NCI-H1694 (cell line): ENCODE data around the gene F7.
"Not testable (repeated sequence)": the region's sequence is repeated elsewhere in the genome, so short reads cannot be mapped to it uniquely, and the experiment has no call there.

Experiments used
- DNase-seq: peaks from one replicate; lab custom pipeline; 2025; lab: John Stamatoyannopoulos, UW

Gene F7

GRCh38 chr13:113072376-113072775 lies 33.2 kb upstream of the F7 start:
- DNase-seq: no peak

GRCh38 chr13:113073942-113074341 lies 31.6 kb upstream of the F7 start:
- DNase-seq: no peak

GRCh38 chr13:113074401-113074800 lies 31.2 kb upstream of the F7 start:
- no peak for DNase-seq

DNA sequence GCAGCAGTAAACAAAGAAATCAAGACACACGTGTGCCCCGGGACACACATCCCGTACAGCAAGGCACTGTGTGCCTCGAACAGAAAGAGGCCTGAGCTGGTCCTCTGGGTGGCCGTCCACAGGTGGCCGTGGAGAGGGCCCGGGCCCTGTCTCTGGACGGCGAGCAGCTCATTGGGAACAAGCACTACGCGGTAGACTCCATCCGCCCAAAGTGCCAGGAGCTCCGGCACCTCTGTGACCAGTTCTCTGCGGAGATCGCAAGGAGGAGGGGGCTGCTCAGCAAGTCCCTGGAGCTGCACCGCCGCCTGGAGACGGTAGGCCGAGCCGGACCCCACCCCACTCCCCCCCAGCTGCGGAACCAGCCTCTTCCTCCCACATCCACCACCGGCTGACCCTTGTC lies 30.7 kb upstream of the F7 start:
- DNase-seq: no peak

- no peak for DNase-seq
These were observed 29.9 kb upstream of the F7 start for GRCh38 chr13:113075711-113076110.

DNA sequence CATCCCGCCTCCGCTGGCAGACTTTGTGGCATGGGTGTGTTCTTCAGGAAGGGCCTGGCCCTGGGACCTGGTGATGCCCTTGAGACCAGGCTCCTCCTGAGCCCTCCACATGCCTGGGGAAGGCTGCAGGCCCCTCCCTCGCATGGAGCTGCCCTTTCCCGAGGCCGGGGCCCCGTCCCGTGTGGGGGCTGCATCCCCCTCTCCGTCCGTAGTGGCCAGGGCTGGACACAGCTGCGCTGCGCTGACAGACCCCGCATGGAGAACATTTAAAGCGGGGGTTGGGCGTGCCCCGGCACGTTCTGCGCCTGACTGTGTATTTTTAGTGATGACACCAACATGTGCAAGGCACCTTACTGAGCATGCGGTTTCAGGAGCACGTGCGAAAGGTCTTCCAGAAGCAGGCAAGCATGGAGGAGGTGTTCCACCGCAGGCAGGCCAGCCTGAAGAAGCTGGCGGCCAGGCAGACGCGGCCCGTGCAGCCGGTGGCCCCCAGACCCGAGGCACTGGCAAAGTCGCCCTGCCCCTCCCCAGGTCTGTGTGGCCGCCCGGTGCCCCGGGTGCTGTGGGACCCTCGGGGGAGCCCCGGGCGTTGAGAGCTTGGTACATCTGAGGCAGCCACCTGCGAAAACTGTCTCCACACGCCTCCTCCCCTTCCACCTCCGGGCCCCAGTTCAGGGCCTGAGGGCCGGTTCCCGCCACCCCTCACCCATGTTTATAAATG lies 28.8 kb upstream of the F7 start:
- no peak for DNase-seq

DNA sequence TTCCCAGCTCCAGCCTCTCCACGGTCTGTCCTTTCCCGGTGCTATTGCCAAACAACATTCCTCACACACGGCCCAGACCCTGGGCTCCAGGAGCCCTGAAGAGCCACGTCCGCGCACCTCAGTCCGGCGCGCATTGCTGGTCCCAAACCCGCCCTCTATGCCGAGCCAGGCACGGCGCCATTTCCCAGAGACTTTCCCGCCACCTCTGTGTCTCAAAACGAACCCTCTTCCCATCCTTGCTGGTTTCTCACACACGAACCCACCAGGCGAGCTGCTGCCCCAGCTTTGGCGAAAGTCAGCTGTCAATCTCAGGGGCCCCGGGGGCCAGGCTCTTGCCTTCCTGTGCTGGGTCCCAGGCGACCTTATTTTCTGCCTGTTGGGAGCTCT lies 28.0 kb upstream of the F7 start:
- no peak for DNase-seq

DNA sequence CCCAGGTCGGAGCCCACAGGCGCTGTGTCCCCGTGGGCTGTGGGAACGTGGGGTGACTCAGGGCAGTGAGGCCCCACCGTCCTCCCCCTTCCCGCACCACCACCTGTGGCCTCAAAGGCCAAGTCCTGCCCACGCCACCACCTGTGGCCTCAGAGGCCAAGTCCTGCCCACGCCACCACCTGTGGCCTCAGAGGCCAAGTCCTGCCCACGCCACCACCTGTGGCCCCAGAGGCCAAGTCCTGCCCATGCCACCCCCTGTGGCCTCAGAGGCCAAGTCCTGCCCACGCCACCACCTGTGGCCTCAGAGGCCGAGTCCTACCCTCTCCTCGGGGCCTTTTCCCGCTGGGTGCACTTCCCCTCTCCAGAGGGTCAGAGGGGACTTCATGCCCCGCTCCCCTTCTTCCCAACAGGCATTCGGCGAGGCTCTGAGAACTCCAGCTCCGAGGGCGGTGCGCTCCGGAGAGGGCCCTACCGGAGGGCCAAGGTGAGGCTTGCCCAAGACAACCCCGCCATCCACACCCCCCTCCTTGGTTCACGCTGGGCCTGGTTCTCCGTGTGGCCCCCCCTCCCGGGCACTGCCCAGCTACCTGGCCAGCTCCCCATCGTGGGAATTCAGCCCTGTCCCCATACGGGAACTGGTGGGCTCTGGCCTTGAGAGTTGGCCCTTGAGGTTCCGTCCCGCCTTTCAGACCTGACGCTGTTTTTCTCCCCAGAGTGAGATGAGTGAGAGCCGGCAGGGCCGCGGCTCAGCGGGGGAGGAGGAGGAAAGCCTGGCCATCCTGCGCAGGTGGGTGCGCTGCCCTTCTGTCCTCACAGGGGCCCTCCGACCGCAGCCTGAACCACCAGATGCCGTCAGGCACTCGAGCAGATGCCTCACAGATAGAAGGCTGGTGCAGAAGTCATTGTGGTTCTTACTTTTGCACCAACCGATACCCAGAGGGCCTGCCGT lies 27.4 kb upstream of the F7 start:
- no peak for DNase-seq

DNA sequence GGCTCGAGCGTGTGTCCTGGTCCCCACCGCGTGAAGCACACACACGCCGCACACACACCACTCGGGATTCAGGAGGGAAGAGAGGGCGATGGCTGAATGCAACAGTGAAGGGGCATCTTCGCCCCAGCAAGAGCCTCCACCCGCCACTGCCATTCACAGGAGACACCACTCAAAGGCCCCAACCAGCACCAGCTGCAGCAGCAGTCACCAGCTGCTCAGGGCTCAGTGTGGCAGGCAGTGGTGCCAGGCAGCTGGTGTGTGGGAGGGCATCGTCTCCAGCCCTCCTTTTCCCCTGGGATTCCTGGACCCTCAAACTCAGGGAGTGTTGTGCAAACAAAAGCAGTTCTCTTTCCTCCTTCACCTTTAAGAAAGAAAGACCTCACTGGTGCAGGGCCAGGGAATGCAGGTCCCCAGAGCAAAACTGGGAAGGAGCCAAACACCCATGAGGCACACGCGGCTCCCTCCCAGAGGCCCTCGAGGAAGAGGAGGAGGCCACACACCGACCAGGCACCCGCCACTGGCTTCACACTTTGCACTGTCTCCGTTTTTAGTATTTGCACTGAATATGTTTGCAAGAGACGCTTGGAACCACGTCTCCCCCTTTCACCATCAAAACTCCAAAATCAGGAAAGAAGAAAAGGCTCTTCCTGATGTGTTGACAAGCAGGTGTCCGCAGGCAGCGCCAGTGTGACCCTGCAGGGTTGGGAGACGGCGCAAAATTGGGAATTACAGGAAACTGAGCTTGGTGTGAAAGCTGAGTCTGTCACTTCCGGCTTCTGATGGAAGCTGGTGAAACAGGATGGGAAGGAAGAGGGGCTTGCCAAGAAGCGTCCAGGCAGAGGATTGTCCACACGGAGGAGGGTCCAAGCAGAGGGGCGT lies 26.4 kb upstream of the F7 start:
- DNase-seq: peak; percentile 75

- not testable (repeated sequence) for DNase-seq
These were observed 25.9 kb upstream of the F7 start for GRCh38 chr13:113079781-113080080.

GRCh38 chr13:113080361-113080831 lies 25.2 kb upstream of the F7 start:
- no peak for DNase-seq

- DNase-seq: no peak
These were observed 24.6 kb upstream of the F7 start for GRCh38 chr13:113080901-113081521.

- DNase-seq: no peak
These were observed 23.2 kb upstream of the F7 start for GRCh38 chr13:113082198-113083021.

- DNase-seq: no peak
These were observed 22.6 kb upstream of the F7 start for GRCh38 chr13:113083022-113083373.

- no peak for DNase-seq
These were observed 22.1 kb upstream of the F7 start for GRCh38 chr13:113083402-113084061.

DNA sequence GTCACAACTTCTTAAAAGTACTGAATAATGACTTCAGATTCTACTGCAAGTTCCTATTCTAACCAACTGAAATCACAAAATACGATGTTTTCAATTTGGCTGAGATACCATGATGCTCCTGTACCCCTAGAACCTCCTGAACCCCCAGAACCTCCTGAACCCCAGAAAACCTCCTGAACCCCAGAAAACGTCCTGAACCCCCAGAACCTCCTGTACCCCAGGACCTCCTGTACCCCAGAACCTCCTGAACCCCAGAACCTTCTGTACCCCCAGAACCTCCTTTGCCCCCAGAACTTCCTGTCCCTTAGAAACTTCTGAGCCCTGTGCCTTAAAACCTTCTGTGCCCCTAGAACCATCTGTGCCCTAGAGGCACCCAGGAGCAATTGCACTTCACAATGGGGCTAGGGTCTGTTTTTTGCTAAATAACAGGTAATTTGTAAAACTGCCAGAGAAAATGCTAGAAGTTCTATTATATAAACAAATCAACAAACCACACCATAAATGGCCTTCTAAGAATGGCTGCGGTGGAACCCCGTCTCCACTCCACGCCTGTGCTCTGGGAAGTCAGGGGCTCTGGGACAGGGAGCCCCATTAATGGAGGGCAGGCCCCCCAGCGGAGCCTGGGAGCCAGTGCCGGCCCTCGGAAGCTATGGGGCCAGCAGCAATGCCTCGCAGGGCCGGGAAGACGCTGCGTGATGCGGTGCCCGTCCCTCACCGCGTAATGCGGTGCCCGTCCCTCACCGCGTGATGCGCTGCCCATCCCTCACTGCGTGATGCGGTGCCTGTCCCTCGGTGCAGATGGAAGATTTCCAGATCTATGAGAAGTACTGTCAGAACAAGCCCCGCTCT lies 21.3 kb upstream of the F7 start:
- no peak for DNase-seq

- no peak for DNase-seq
These were observed 20.5 kb upstream of the F7 start for GRCh38 chr13:113084943-113085540.

GRCh38 chr13:113086031-113086750 lies 19.4 kb upstream of the F7 start:
- DNase-seq: no peak
